ENCODE results near the gene ZNF587. TPM values are rescaled to one million over a fixed set of nuclear protein-coding genes. Genes with fewer than 3 reads are reported as not detected.

Gene ZNF587
- total and polyA plus RNA-seq, 4 donors, result 6.7 to 44.4 (median 15.8) TPM

- H3K9ac ChIP-seq (ENCODE audit: insufficient read depth in 1 of 2, low read length in 2 of 2), result no peak overlapping the region
- DNase-seq (no peak), ATAC-seq (ENCODE audit: insufficient read depth, low FRiP score) (no peak)
- no peaks in the 10 kb centered on the region for H3K9me3 ChIP-seq (ENCODE audit: control insufficient read depth in 4 of 4, insufficient read depth in 3 of 4, low read length in 3 of 4)
- H3K27ac ChIP-seq (ENCODE audit: low read depth in 1 of 2, low read length in 1 of 2), result no peak overlapping the region
- H3K4me3 ChIP-seq, result no peak overlapping the region
- peaks cover 0 to 6% (median under 1%) of the 10 kb centered on the region in 4 donors for H3K36me3 ChIP-seq (ENCODE audit: control insufficient read depth in 4 of 4, insufficient read depth in 4 of 4, low read length in 4 of 4)
- no peak for TF ChIP-seq CTCF (IDR thresholded peaks at IDR 0.05; ENCODE audit: control extremely low read depth, extremely low read depth)
- H3K4me1 ChIP-seq (ENCODE audit: control insufficient read depth in 5 of 5, insufficient read depth in 5 of 5, low read length in 5 of 5), result peaks cover 3 to 23% (median 4%) of the 10 kb centered on the region in 5 donors
- 94 to 97% methylated on average over 14 of the region's 14 CpGs for WGBS, 2 donors
- H3K27me3 ChIP-seq (ENCODE audit: control insufficient read depth in 3 of 3, insufficient read depth in 3 of 3, low read length in 2 of 3), result no peaks in the 10 kb centered on the region
Observed at GRCh38 chr19:57817976-57818375, 31.7 kb upstream of the ZNF587 start.

- Histone ChIP-seq H3K9me3 (ENCODE audit: control insufficient read depth in 4 of 4, insufficient read depth in 3 of 4, low read length in 3 of 4) (no peaks in the 10 kb centered on the region), H3K9ac (ENCODE audit: insufficient read depth in 1 of 2, low read length in 2 of 2) (no peak overlapping the region), H3K36me3 (ENCODE audit: control insufficient read depth in 4 of 4, insufficient read depth in 4 of 4, low read length in 4 of 4) (peaks cover 0 to 6% (median under 1%) of the 10 kb centered on the region in 4 donors), H3K4me1 (ENCODE audit: control insufficient read depth in 5 of 5, insufficient read depth in 5 of 5, low read length in 5 of 5) (peaks cover 3 to 23% (median 4%) of the 10 kb centered on the region in 5 donors), H3K27me3 (ENCODE audit: control insufficient read depth in 3 of 3, insufficient read depth in 3 of 3, low read length in 2 of 3) (no peaks in the 10 kb centered on the region), H3K27ac (ENCODE audit: low read depth in 1 of 2, low read length in 1 of 2) (no peak overlapping the region), H3K4me3 (no peak overlapping the region)
- WGBS, 2 donors, result 91 to 92% methylated on average over 7 of the region's 7 CpGs
- no peak for TF ChIP-seq CTCF (IDR thresholded peaks at IDR 0.05; ENCODE audit: control extremely low read depth, extremely low read depth)
- no peak for DNase-seq
- no peak for ATAC-seq (ENCODE audit: insufficient read depth, low FRiP score)
Observed at GRCh38 chr19:57818378-57818777, 31.3 kb upstream of the ZNF587 start.

- no peak for TF ChIP-seq CTCF (IDR thresholded peaks at IDR 0.05; ENCODE audit: control extremely low read depth, extremely low read depth)
- peak overlapping the region; percentile 64 to 89 for H3K9ac ChIP-seq (ENCODE audit: insufficient read depth in 1 of 2, low read length in 2 of 2)
- H3K4me1 ChIP-seq (ENCODE audit: control insufficient read depth in 5 of 5, insufficient read depth in 5 of 5, low read length in 5 of 5), result peaks cover 2 to 13% (median 3%) of the 10 kb centered on the region in 5 donors
- peak; percentile 87 for ATAC-seq (ENCODE audit: insufficient read depth, low FRiP score)
- peaks cover 0 to 2% (median 0%) of the 10 kb centered on the region in 4 donors for H3K9me3 ChIP-seq (ENCODE audit: control insufficient read depth in 4 of 4, insufficient read depth in 3 of 4, low read length in 3 of 4)
- DNase-seq, result peak; percentile 86 to 97 (median 90)
- H3K27me3 ChIP-seq (ENCODE audit: control insufficient read depth in 3 of 3, insufficient read depth in 3 of 3, low read length in 2 of 3), result no peaks in the 10 kb centered on the region
- H3K27ac ChIP-seq (ENCODE audit: low read depth in 1 of 2, low read length in 1 of 2), result peak overlapping the region; percentile 67 to 78
- H3K36me3 ChIP-seq (ENCODE audit: control insufficient read depth in 4 of 4, insufficient read depth in 4 of 4, low read length in 4 of 4), result peaks cover 0 to 6% (median 3%) of the 10 kb centered on the region in 4 donors
- WGBS, 2 donors, result 0 to 2% methylated on average over 44 of the region's 44 CpGs
- peak overlapping the region; percentile 86 for H3K4me3 ChIP-seq
Observed at GRCh38 chr19:57819475-57820148, 30.0 kb upstream of the ZNF587 start.
